Measurements from ENCODE around the gene COPS2.
"Not testable (repeated sequence)": the region's sequence is repeated elsewhere in the genome, so short reads cannot be mapped to it uniquely, and the experiment has no call there.

COPS2 gene

GRCh38 chr15:49101536-49101935, 53.9 kb downstream of the COPS2 start:
- no peak for DNase-seq

DNA sequence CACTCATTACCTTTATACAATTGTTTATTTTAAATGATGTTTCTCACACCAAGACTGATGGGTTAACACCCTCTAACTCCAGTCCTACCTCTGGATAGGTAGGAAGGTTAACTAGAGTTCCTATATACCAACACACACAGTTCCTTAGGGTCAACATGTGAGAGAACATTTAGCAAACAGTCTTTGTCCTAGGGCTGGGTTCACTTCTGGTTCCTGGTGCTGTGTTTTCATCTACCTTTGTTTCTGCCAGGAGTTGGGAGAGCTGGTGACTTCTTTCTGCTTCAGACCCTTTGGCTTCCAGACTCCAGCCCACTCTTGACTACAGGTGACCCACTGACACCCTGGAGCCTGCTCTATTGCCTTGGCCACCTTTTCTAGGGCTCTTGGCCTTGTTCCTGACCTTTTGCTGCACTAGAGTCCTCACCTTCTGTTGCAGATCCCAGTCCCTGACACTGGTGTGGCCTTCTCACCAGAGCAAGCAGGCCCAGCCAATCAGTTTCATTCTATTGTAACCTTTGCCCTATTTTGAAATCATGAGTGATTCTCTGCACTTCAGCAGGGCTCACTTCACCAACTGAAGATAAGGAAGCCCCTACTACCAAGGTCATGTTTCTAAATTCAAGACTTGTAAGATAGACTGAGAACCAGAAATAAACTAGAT, 59.2 kb downstream of the COPS2 start:
- DNase-seq, result no peak

GRCh38 chr15:49094923-49095322, 60.5 kb downstream of the COPS2 start:
- DNase-seq, result no peak

GRCh38 chr15:49093252-49094105, 61.9 kb downstream of the COPS2 start:
- DNase-seq, result no peak

GRCh38 chr15:49088996-49089395, 66.4 kb downstream of the COPS2 start:
- no peak for DNase-seq

DNA sequence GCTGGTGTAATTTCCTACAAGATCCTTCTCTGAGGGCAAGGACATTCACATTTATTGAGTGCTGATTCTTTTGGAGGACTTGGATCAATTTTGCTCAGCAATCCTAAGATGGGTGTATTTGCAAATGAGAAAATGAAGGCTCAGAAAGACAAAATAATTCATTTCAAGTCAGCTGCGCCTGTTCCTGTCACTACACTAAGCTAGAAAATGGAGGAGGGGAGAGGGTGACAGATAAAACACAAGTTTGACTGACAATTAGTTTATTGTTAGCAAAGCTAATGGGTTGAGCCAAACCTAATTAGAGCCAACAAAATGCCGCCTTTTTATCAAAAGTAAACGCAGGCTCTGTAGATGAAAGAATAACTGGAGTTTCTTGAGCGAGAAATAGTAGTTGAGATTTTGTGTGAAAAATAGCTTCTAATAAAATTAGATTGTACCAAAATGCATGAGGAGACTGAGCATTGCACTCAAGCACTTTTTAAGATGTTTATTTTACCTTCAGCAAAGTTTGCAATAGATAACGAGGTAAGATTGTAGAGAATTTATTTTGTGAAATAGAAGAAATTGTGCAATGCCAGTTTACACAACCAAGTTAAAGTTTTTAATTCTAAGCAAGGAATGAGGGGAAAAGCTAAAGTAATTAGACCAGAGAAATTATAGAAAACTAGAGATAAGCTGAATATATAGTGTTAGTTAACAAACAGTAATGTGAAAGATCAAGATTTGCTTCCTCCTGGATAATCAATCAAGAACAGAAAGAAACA, 69.5 kb downstream of the COPS2 start:
- DNase-seq, result no peak

- DNase-seq, result no peak
Measured at GRCh38 chr15:49084285-49084570, 71.2 kb downstream of the COPS2 start.

DNA sequence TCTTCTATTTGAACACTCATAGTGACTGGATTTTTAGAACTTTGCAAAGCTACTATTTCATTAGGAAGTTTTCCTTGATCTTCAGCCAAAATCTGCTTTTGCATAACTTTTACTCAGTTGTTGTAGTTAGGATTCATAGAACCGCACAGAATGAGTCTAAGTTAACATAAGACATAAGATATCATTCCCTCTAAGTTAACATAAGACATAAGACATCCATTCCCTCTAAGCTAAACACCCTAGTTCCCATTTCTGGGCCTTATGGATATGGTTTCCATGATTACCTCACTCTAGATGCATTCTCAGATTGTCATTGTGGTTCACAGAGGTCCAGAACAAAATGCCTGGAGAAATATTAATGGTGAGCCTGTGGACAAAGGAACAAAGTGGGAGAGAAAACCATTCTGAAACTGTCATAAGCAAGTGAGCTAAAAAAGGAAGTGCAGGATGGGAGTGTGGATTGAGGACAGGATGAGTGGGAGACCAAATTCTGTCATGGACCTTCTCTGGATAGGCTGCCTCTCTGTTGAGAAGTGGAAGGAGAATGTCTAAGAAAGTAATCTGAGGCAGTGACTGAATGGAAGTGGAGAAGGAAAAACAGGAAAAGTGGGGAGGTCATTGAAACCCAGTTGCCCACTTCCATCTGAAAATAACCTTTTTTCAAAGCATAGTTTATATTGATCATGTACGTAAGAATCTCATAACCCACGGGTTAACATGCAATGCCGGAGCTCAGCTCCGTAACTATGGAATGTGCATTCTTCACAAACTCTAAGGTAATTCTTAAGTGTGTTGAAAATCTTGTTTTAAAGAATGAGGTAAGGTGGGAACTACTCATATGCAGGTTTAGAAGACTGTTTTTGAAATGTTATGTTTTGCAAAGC, 71.8 kb downstream of the COPS2 start:
- no peak for DNase-seq

- no peak for DNase-seq
Measured at GRCh38 chr15:49082960-49083359, 72.4 kb downstream of the COPS2 start.

GRCh38 chr15:49079340-49080039, 75.9 kb downstream of the COPS2 start:
- DNase-seq, result no peak

DNA sequence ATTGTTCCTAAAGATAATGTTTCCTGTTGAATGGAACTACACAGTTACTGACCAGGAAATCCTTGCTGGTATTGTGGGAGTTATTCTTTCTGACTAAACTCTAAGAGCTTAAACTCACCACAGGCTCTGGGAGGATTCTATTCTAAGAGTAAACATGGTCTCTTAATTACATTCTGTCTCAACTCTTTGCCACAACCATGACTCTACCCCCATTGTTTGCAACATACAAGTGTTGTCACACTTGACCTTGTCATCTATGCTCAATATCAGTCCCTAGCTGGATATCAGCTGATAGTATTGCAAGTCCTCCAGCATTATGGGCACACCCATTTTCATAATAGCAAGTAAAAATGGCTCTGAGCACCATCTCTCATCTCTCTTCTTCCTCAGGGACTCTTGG, 79.5 kb downstream of the COPS2 start:
- no peak for DNase-seq

GRCh38 chr15:49074589-49075287, 80.7 kb downstream of the COPS2 start:
- DNase-seq, result not testable (repeated sequence)
